Neutrophil (primary cell): ENCODE data around the gene TM4SF18.

Experiments used
- H3K27ac ChIP-seq: fragments of 200-600 bp; sonication (generic); 2 replicates; pipeline ENCODE4 v1.5.1; 2016; ENCODE audit warnings: mild to moderate bottlenecking, moderate library complexity
- H3K27me3 ChIP-seq: fragments of 200-600 bp; sonication (generic); 2 replicates; pipeline ENCODE4 v1.6.0; 2016; ENCODE audit warnings: mild to moderate bottlenecking
- H3K36me3 ChIP-seq: fragments of 200-600 bp; sonication (generic); 2 replicates; pipeline ENCODE4 v1.5.1; 2017
- H3K4me1 ChIP-seq, 2 experiments: fragments of 200-600 bp in 1 of 2; sonication (generic) in 1 of 2; 1 replicate in 1 of 2; 2 replicates in 1 of 2; pipeline versions ENCODE4 v1.5.1 to v1.6.1; 2013 to 2016; ENCODE audit warnings: low read depth in 1 of 2, low read length in 1 of 2, mild to moderate bottlenecking in 1 of 2, moderate library complexity in 1 of 2; ENCODE audit not compliant: control insufficient read depth in 1 of 2, insufficient read depth in 1 of 2
- H3K4me3 ChIP-seq, 2 experiments: fragments of 200-600 bp in 1 of 2; sonication (generic) in 1 of 2; 1 replicate in 1 of 2; 2 replicates in 1 of 2; pipeline ENCODE4 v1.5.1; 2013 to 2016; ENCODE audit warnings: low read depth in 1 of 2, low read length in 1 of 2, mild to moderate bottlenecking in 1 of 2, moderate library complexity in 1 of 2
- H3K9me3 ChIP-seq: fragments of 200-600 bp; sonication (generic); 2 replicates; pipeline ENCODE4 v1.5.1; 2016
- TF ChIP-seq, protein P1 (sequence below): fragments of 200-600 bp; sonication (generic); IDR thresholded peaks from 2 replicates; pipeline ENCODE4 v1.5.1; 2016; ENCODE audit warnings: antibody characterized with exemption

Gene TM4SF18

DNA sequence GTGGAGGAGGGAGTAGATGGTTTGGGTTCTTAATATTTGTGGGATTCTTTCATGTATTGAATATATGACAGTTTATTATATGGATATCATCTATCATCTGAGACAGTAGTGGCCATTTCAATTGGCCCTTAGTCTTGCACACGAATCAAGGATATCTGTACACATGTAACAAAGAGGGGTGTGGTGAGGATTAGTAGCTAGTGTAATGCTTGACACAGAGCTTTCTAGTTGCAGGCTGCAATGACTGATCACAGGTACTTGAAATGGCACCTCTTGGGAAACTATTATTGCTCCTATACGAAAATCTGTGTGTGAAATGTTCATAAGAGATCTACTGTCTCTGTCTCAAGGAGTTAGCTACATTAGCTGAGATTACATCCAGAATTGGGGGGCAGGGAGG, 31.2 kb upstream of the TM4SF18 start:
- H3K36me3 ChIP-seq: no peaks in the 10 kb centered on the region
- H3K27ac ChIP-seq: no peak overlapping the region
- no peaks in the 10 kb centered on the region for H3K4me1 ChIP-seq
- no peaks in the 10 kb centered on the region for H3K9me3 ChIP-seq
- H3K27me3 ChIP-seq: no peaks in the 10 kb centered on the region
- TF ChIP-seq, protein P1, sequence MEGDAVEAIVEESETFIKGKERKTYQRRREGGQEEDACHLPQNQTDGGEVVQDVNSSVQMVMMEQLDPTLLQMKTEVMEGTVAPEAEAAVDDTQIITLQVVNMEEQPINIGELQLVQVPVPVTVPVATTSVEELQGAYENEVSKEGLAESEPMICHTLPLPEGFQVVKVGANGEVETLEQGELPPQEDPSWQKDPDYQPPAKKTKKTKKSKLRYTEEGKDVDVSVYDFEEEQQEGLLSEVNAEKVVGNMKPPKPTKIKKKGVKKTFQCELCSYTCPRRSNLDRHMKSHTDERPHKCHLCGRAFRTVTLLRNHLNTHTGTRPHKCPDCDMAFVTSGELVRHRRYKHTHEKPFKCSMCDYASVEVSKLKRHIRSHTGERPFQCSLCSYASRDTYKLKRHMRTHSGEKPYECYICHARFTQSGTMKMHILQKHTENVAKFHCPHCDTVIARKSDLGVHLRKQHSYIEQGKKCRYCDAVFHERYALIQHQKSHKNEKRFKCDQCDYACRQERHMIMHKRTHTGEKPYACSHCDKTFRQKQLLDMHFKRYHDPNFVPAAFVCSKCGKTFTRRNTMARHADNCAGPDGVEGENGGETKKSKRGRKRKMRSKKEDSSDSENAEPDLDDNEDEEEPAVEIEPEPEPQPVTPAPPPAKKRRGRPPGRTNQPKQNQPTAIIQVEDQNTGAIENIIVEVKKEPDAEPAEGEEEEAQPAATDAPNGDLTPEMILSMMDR: no peak
- no peak overlapping the region for H3K4me3 ChIP-seq

DNA sequence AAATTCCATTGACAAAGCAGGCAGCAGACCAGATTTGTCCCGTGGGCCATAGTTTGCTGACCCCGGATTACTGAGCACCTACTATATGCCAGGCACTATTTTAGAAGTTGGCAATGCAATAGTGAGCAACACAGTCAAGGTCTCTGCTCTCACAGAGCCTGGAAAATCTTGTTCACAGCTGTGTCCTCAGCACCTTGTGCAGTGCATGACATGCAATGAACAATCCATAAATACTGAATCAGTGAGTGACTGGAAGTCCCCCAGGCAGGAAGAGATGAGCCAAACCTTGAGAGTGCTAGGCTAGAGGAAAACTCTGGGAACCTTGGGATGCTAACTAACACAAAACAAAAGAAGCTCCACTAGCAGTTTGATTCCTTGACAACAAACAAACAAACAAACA, 29.6 kb upstream of the TM4SF18 start:
- Histone ChIP-seq H3K27me3 (no peaks in the 10 kb centered on the region), H3K4me3 (no peak overlapping the region), H3K4me1 (no peaks in the 10 kb centered on the region), H3K9me3 (no peaks in the 10 kb centered on the region), H3K27ac (no peak overlapping the region), H3K36me3 (no peaks in the 10 kb centered on the region)
- TF ChIP-seq, protein P1: no peak

DNA sequence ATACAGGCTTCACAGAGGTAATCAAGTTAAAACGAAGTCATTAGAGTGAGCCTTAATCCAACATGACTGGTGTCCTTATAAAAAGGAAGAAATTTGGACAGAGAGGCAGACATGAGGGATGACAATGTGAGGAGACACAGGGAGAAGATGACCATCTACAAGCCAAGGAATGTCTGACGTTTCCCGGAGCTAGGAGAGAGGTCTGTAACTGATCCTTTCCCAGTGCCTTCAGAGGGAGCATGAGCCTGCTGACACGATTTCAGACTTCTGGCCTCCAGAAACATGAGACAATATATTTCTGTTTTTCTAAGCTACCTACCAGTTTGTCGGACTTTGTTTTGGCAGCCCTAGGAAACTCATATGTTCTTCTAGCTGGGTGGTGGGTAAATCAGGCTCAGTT, 28.9 kb upstream of the TM4SF18 start:
- H3K36me3 ChIP-seq: no peaks in the 10 kb centered on the region
- H3K27ac ChIP-seq: no peak overlapping the region
- no peaks in the 10 kb centered on the region for H3K27me3 ChIP-seq
- TF ChIP-seq, protein P1: no peak
- no peaks in the 10 kb centered on the region for H3K9me3 ChIP-seq
- H3K4me3 ChIP-seq: no peak overlapping the region
- no peaks in the 10 kb centered on the region for H3K4me1 ChIP-seq

DNA sequence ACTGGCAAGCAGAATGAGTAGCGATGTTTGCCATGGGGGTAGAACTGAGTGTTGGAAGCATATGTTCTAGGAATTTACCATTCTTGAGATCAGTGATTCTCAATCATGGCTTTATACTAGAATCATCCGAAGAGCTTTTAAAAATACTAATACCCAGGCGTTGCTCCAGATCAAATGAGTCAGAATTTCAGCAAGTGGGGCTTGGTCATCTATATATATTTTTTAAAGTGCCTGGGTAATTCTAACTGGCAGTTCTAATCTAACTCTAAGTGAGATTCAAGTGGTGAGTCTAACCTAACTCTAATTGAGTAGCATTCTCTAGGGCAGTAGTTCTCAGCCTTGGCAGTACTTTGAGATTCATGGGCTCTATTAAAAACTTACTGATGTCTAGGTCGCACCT, 23.2 kb upstream of the TM4SF18 start:
- Histone ChIP-seq H3K27me3 (no peaks in the 10 kb centered on the region), H3K4me3 (no peak overlapping the region), H3K27ac (no peak overlapping the region), H3K4me1 (no peaks in the 10 kb centered on the region), H3K9me3 (no peaks in the 10 kb centered on the region), H3K36me3 (no peaks in the 10 kb centered on the region)
- TF ChIP-seq, protein P1: no peak

DNA sequence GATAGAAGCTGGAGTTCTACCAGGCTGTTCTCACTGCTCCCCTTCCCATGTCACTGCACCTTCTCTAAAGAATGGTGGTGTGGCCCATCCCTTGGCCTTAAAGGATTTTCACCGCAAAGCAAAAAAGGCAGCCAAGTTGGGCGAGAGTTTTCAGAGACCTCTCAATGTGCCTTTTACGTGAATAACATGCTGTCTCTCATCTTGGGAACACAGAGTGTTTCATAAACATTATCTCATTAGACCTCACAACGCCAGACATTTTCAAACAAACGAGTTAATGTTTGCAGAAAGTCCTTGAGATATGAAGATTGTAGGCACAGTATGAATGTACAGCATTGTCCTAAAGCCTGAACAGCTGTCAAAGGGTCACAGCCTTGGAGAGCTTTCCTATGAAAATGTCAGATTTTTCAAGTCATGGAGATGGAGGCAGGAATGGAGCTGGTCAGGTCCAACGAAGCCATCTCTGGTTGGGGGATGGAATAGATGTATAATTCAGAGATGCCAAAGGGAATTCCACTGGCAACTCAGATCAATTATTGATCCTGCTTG, 22.7 kb upstream of the TM4SF18 start:
- Histone ChIP-seq H3K27ac (no peak overlapping the region), H3K4me1 (no peaks in the 10 kb centered on the region), H3K27me3 (no peaks in the 10 kb centered on the region), H3K4me3 (no peak overlapping the region), H3K9me3 (no peaks in the 10 kb centered on the region), H3K36me3 (no peaks in the 10 kb centered on the region)
- TF ChIP-seq, protein P1: no peak
